Measurements from ENCODE around the gene IMPDH1. TPM values are rescaled to one million over a fixed set of nuclear protein-coding genes. Genes with fewer than 3 reads are reported as not detected.

The IMPDH1 gene
- total and polyA plus RNA-seq, 2 donors (not counting 1 experiment from before 2014, with no cell fraction given) = 54.9 to 90.6 TPM

DNA sequence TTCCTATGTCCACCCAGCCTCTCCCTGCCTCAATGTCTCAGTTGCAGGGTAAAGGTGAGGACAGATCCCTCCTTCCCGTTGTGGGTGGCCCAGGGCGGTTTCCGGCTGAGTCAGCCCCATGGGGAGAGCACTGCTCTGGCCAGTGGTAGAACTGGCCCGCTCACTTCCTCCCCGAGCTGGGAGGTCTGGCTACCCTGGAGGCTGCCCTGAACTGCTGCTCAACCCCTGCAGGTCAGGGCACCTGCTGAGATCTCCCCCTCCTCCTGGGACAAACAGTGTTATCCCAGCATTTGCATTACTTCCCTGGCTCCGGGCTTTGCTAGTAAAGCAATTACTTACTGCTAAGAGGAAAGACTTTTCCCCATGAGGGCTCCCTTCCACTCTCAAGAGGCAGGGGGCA, 21.4 kb upstream of the IMPDH1 start:
- POLR2A ChIA-PET = no interaction called here

DNA sequence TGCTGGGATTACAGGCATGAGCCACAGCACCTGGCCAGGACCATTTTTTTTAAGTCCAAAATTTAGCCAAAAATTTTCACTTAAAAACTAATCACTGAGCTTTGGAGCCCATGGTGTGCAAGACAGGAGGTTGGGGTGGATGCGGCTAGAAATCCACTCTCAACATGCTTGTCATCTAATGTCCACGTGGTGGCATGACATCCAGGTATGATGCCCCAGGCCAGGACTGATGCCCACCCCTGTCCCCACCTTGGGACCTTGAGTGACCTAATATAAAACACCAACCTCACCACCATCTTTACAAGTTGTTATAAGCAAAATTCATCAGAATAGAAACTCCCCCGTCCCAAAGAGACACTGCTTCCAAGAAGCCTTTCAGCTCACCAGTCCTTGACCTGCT, 20.4 kb upstream of the IMPDH1 start:
- no peaks in the 10 kb centered on the region for H3K9me3 Mint-ChIP-seq (ENCODE audit: insufficient read depth)
- Histone ChIP-seq H3K9ac (ENCODE audit: low read length) (no peak overlapping the region), H3K9me3 (ENCODE audit: control extremely low read depth in 1 of 3, control insufficient read depth in 2 of 3, insufficient read depth in 1 of 3, low read length in 2 of 3) (no peaks in the 10 kb centered on the region), H3K4me2 (replicated peaks; ENCODE audit: low read depth, low read length, poor library complexity, severe bottlenecking) (no peak overlapping the region), H3K4me1 (ENCODE audit: control insufficient read depth in 2 of 2, insufficient read depth in 2 of 2, low read length in 2 of 2) (no peaks in the 10 kb centered on the region), H2AFZ (ENCODE audit: insufficient read depth, low read depth, low read length, poor library complexity, severe bottlenecking) (no peak overlapping the region), H3K79me2 (ENCODE audit: control insufficient read depth, insufficient read depth, low read length) (no peaks in the 10 kb centered on the region), H4K20me1 (ENCODE audit: control insufficient read depth, insufficient read depth, low read length, poor library complexity, severe bottlenecking) (no peaks in the 10 kb centered on the region), H3K27ac (ENCODE audit: low read length in 2 of 2) (no peak overlapping the region), H3K4me3 (ENCODE audit: control extremely low read depth in 1 of 5, extremely low read depth in 1 of 5, insufficient read depth in 1 of 5, low read depth in 2 of 5, low read length in 4 of 5) (no peak overlapping the region), H3K36me3 (replicated peaks in 1 of 2; ENCODE audit: control extremely low read depth in 1 of 2, control insufficient read depth in 1 of 2, extremely low read depth in 1 of 2, insufficient read depth in 2 of 2, low read length in 1 of 2) (no peaks in the 10 kb centered on the region), H3K27me3 (replicated peaks in 1 of 4; ENCODE audit: control extremely low read depth in 1 of 4, control insufficient read depth in 3 of 4, insufficient read depth in 4 of 4, low read length in 3 of 4) (no peaks in the 10 kb centered on the region)
- intact Hi-C loops (cut with micrococcal nuclease) = no loop called here
- POLR2A ChIA-PET = no interaction called here
- H3K4me3 Mint-ChIP-seq = no peak overlapping the region
- 90% methylated on average over 3 of the region's 3 CpGs for WGBS (ENCODE audit: insufficient coverage)
- TF ChIP-seq, protein P1, sequence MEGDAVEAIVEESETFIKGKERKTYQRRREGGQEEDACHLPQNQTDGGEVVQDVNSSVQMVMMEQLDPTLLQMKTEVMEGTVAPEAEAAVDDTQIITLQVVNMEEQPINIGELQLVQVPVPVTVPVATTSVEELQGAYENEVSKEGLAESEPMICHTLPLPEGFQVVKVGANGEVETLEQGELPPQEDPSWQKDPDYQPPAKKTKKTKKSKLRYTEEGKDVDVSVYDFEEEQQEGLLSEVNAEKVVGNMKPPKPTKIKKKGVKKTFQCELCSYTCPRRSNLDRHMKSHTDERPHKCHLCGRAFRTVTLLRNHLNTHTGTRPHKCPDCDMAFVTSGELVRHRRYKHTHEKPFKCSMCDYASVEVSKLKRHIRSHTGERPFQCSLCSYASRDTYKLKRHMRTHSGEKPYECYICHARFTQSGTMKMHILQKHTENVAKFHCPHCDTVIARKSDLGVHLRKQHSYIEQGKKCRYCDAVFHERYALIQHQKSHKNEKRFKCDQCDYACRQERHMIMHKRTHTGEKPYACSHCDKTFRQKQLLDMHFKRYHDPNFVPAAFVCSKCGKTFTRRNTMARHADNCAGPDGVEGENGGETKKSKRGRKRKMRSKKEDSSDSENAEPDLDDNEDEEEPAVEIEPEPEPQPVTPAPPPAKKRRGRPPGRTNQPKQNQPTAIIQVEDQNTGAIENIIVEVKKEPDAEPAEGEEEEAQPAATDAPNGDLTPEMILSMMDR (IDR thresholded peaks at IDR 0.05) = no peak
- no peak for TF ChIP-seq EZH2 (IDR thresholded peaks at IDR 0.05; ENCODE audit: borderline replicate concordance, insufficient read depth, low read depth, low read length, poor library complexity, severe bottlenecking)
- DNase-seq (no peak), ATAC-seq (ENCODE audit: low read depth) (no peak)
- no peak overlapping the region for H3K27ac Mint-ChIP-seq
- no peaks in the 10 kb centered on the region for H3K4me1 Mint-ChIP-seq
- H3K27me3 Mint-ChIP-seq = no peaks in the 10 kb centered on the region
- CTCF ChIA-PET = interaction anchor here (6.7 to 12.8 kb wide), 4 partner anchors 9 to 31 kb away, joined by 133 to 541 read pairs (median 236); partner anchors contain the start of genes HILPDA and IMPDH1

More for the DNA sequence above, 21.4 kb upstream of the IMPDH1 start:
- H3K27ac ChIP-seq (ENCODE audit: low read length in 2 of 2) = no peak overlapping the region
- WGBS (ENCODE audit: insufficient coverage) = 87% methylated on average over 5 of the region's 6 CpGs
- no peak for ATAC-seq (ENCODE audit: low read depth)
- H3K27ac Mint-ChIP-seq = no peak overlapping the region
- peaks cover 4% of the 10 kb centered on the region for H3K4me1 Mint-ChIP-seq
- no peaks in the 10 kb centered on the region for H3K27me3 Mint-ChIP-seq
- no peak for TF ChIP-seq EZH2 (IDR thresholded peaks at IDR 0.05; ENCODE audit: borderline replicate concordance, insufficient read depth, low read depth, low read length, poor library complexity, severe bottlenecking)
- TF ChIP-seq, protein P1 (IDR thresholded peaks at IDR 0.05) = no peak
- H2AFZ ChIP-seq (ENCODE audit: insufficient read depth, low read depth, low read length, poor library complexity, severe bottlenecking) = no peak overlapping the region
- H4K20me1 ChIP-seq (ENCODE audit: control insufficient read depth, insufficient read depth, low read length, poor library complexity, severe bottlenecking) = no peaks in the 10 kb centered on the region
- no peak overlapping the region for H3K4me3 ChIP-seq (ENCODE audit: control extremely low read depth in 1 of 5, extremely low read depth in 1 of 5, insufficient read depth in 1 of 5, low read depth in 2 of 5, low read length in 4 of 5)
- no peaks in the 10 kb centered on the region for H3K36me3 ChIP-seq (replicated peaks in 1 of 2; ENCODE audit: control extremely low read depth in 1 of 2, control insufficient read depth in 1 of 2, extremely low read depth in 1 of 2, insufficient read depth in 2 of 2, low read length in 1 of 2)
- H3K4me1 ChIP-seq (ENCODE audit: control insufficient read depth in 2 of 2, insufficient read depth in 2 of 2, low read length in 2 of 2) = no peaks in the 10 kb centered on the region
- H3K4me2 ChIP-seq (replicated peaks; ENCODE audit: low read depth, low read length, poor library complexity, severe bottlenecking) = no peak overlapping the region
- H3K9me3 Mint-ChIP-seq (ENCODE audit: insufficient read depth) = no peaks in the 10 kb centered on the region
- H3K9me3 ChIP-seq (ENCODE audit: control extremely low read depth in 1 of 3, control insufficient read depth in 2 of 3, insufficient read depth in 1 of 3, low read length in 2 of 3) = no peaks in the 10 kb centered on the region
- no peak overlapping the region for H3K4me3 Mint-ChIP-seq
- no peak for DNase-seq
- H3K79me2 ChIP-seq (ENCODE audit: control insufficient read depth, insufficient read depth, low read length) = no peaks in the 10 kb centered on the region
- intact Hi-C loops (cut with micrococcal nuclease) = no loop called here
- CTCF ChIA-PET = interaction anchor here (2.4 to 12.8 kb wide), 3 partner anchors 23 to 30 kb away, joined by 7 to 541 read pairs (median 331); partner anchors contain the start of genes HILPDA and IMPDH1
- H3K9ac ChIP-seq (ENCODE audit: low read length) = no peak overlapping the region
- no peaks in the 10 kb centered on the region for H3K27me3 ChIP-seq (replicated peaks in 1 of 4; ENCODE audit: control extremely low read depth in 1 of 4, control insufficient read depth in 3 of 4, insufficient read depth in 4 of 4, low read length in 3 of 4)

Measured in B cell (primary cell).